HG03575 (cell line): ENCODE data around the gene ETV2.
A peak's percentile ranks its signal among the peaks of the same experiment; 100 is the strongest.

Source experiments
- ATAC-seq: cut with Tn5 transposase; IDR thresholded peaks from one replicate; pipeline ENCODE4 v1.9.1; 2021; ENCODE audit not compliant: unreplicated experiment, insufficient number of reproducible peaks, low FRiP score; ENCODE audit errors: extremely low read depth

The ETV2 gene

GRCh38 chr19:35623327-35624010, 18.1 kb upstream of the ETV2 start:
- ATAC-seq: no peak

GRCh38 chr19:35628264-35628564, 13.3 kb upstream of the ETV2 start:
- no peak for ATAC-seq

- peak; percentile 56 for ATAC-seq
Observed at GRCh38 chr19:35628565-35629331, 12.8 kb upstream of the ETV2 start, which contains the start of gene RBM42. RBM42 (plus strand) TSS chr19:35629036; CDS start chr19:35629154, 118 bp downstream.

- no peak for ATAC-seq
Observed at GRCh38 chr19:35629332-35629633, 12.3 kb upstream of the ETV2 start.

- ATAC-seq: no peak
Observed at GRCh38 chr19:35633727-35634440, 7.7 kb upstream of the ETV2 start.

- no peak for ATAC-seq
Observed at GRCh38 chr19:35636651-35637050, 4.9 kb upstream of the ETV2 start.

- ATAC-seq: no peak
Observed at GRCh38 chr19:35637165-35637564, 4.4 kb upstream of the ETV2 start.

GRCh38 chr19:35639321-35639639, 2.3 kb upstream of the ETV2 start:
- no peak for ATAC-seq

GRCh38 chr19:35639863-35640262, 1.7 kb upstream of the ETV2 start:
- no peak for ATAC-seq

GRCh38 chr19:35642312-35642711, 767 bp downstream of the ETV2 start:
- no peak for ATAC-seq

- ATAC-seq: no peak
Observed at GRCh38 chr19:35642798-35643254, 1.3 kb downstream of the ETV2 start.

- ATAC-seq: no peak
Observed at GRCh38 chr19:35643255-35644205, 2.0 kb downstream of the ETV2 start.

GRCh38 chr19:35644206-35644986, 2.9 kb downstream of the ETV2 start:
- no peak for ATAC-seq

GRCh38 chr19:35644987-35645679, 3.6 kb downstream of the ETV2 start:
- no peak for ATAC-seq

GRCh38 chr19:35645680-35646511, 4.4 kb downstream of the ETV2 start:
- no peak for ATAC-seq

- peak; percentile 36 for ATAC-seq
Observed at GRCh38 chr19:35648017-35648961, 6.7 kb downstream of the ETV2 start, which contains the start of gene COX6B1. COX6B1 (plus strand) TSS chr19:35648323; CDS start chr19:35651244, 2,921 bp downstream.
